GM18870 (cell line): ENCODE results near the gene PDCD1LG2.
A peak's percentile ranks its signal among the peaks of the same experiment; 100 is the strongest.

ENCODE experiments used
- ATAC-seq: cut with Tn5 transposase; IDR thresholded peaks from one replicate; pipeline ENCODE4 v1.9.1; 2021; ENCODE audit warnings: moderate library complexity; ENCODE audit not compliant: unreplicated experiment

PDCD1LG2 gene

GRCh38 chr9:5529683-5530221 is 19.4 kb downstream of the PDCD1LG2 start:
- peak; percentile 41 for ATAC-seq

- ATAC-seq, result no peak
Observed at GRCh38 chr9:5531101-5531882, 21.0 kb downstream of the PDCD1LG2 start.

- no peak for ATAC-seq
Observed at GRCh38 chr9:5532306-5532705, 22.0 kb downstream of the PDCD1LG2 start.

GRCh38 chr9:5532790-5533189 is 22.5 kb downstream of the PDCD1LG2 start:
- ATAC-seq, result no peak

- no peak for ATAC-seq
Observed at GRCh38 chr9:5536684-5537083, 26.4 kb downstream of the PDCD1LG2 start.

- no peak for ATAC-seq
Observed at GRCh38 chr9:5543875-5544702, 33.8 kb downstream of the PDCD1LG2 start.

GRCh38 chr9:5549658-5550650 is 39.6 kb downstream of the PDCD1LG2 start:
- no peak for ATAC-seq

- ATAC-seq, result no peak
Observed at GRCh38 chr9:5551368-5552150, 41.2 kb downstream of the PDCD1LG2 start.

GRCh38 chr9:5552301-5552700 is 42.0 kb downstream of the PDCD1LG2 start:
- no peak for ATAC-seq

- ATAC-seq, result no peak
Observed at GRCh38 chr9:5553211-5553610, 42.9 kb downstream of the PDCD1LG2 start.

- peak; percentile 71 for ATAC-seq
Observed at GRCh38 chr9:5554254-5554653, 43.9 kb downstream of the PDCD1LG2 start.

GRCh38 chr9:5556101-5556705 is 45.9 kb downstream of the PDCD1LG2 start:
- ATAC-seq, result no peak

GRCh38 chr9:5557606-5558587 is 47.6 kb downstream of the PDCD1LG2 start:
- ATAC-seq, result peak; percentile 40

- no peak for ATAC-seq
Observed at GRCh38 chr9:5559659-5560058, 49.3 kb downstream of the PDCD1LG2 start.

- ATAC-seq, result no peak
Observed at GRCh38 chr9:5560443-5561100, 50.2 kb downstream of the PDCD1LG2 start.

- ATAC-seq, result no peak
Observed at GRCh38 chr9:5561828-5562488, 51.6 kb downstream of the PDCD1LG2 start.

GRCh38 chr9:5562806-5563416 is 52.6 kb downstream of the PDCD1LG2 start:
- no peak for ATAC-seq
